HG03565 (cell line): ENCODE measurements around the gene ZNF790.
"Not testable (repeated sequence)": the region's sequence is repeated elsewhere in the genome, so short reads cannot be mapped to it uniquely, and the experiment has no call there.

ENCODE experiments used
- ATAC-seq: cut with Tn5 transposase; IDR thresholded peaks from one replicate; pipeline ENCODE4 v1.9.1; 2021; ENCODE audit warnings: mild to moderate bottlenecking, moderate library complexity; ENCODE audit not compliant: unreplicated experiment

ZNF790 gene

GRCh38 chr19:36837906-36838783 is at the start of gene ZNF790:
ZNF790 (minus strand) TSS chr19:36838387; CDS start chr19:36825619, 12,768 bp downstream.
- ATAC-seq: peak; percentile 89

GRCh38 chr19:36876993-36877938 is 39.1 kb upstream of the ZNF790 start:
- no peak for ATAC-seq

- ATAC-seq: no peak
Observed at GRCh38 chr19:36851898-36852297, 13.7 kb upstream of the ZNF790 start.

GRCh38 chr19:36850559-36851442 is 12.6 kb upstream of the ZNF790 start, which contains the start of gene ZNF345:
ZNF345 (plus strand) TSS chr19:36850876; CDS start chr19:36876831, 25,955 bp downstream.
- ATAC-seq: peak; percentile 71

GRCh38 chr19:36849701-36850558 is 11.7 kb upstream of the ZNF790 start:
- ATAC-seq: peak; percentile 76

GRCh38 chr19:36847968-36848367 is 9.8 kb upstream of the ZNF790 start:
- no peak for ATAC-seq

GRCh38 chr19:36838784-36839324 is 667 bp upstream of the ZNF790 start:
- no peak for ATAC-seq

- ATAC-seq: no peak
Observed at GRCh38 chr19:36837176-36837905, 846 bp downstream of the ZNF790 start.

GRCh38 chr19:36833430-36833829 is 4.8 kb downstream of the ZNF790 start:
- ATAC-seq: no peak

GRCh38 chr19:36821758-36822157 is 16.4 kb downstream of the ZNF790 start:
- ATAC-seq: no peak

GRCh38 chr19:36819130-36819630 is 19.0 kb downstream of the ZNF790 start:
- ATAC-seq: no peak

GRCh38 chr19:36807029-36807428 is 31.2 kb downstream of the ZNF790 start:
- no peak for ATAC-seq

GRCh38 chr19:36805364-36805763 is 32.8 kb downstream of the ZNF790 start:
- ATAC-seq: no peak

- no peak for ATAC-seq
Observed at GRCh38 chr19:36797786-36798108, 40.4 kb downstream of the ZNF790 start.

GRCh38 chr19:36796714-36796992 is 41.5 kb downstream of the ZNF790 start:
- ATAC-seq: no peak

GRCh38 chr19:36791420-36792141 is 46.6 kb downstream of the ZNF790 start:
- not testable (repeated sequence) for ATAC-seq

GRCh38 chr19:36775768-36776167 is 62.4 kb downstream of the ZNF790 start:
- no peak for ATAC-seq

- no peak for ATAC-seq
Observed at GRCh38 chr19:36773223-36773579, 65.0 kb downstream of the ZNF790 start.
